BE2C (cell line): ENCODE results near the gene BBOX1.

Source experiments
- DNase-seq: peaks from one replicate; pipeline ENCODE4 v3.0.0-alpha.2; 2020
- H3K27me3 ChIP-seq: fragments of 250-450 bp; sonication (Bioruptor Pico); 2 replicates; pipeline ENCODE4 v1.5.1; 2020; ENCODE audit warnings: mild to moderate bottlenecking
- H3K36me3 ChIP-seq: fragments of 250-450 bp; sonication (Bioruptor Pico); 2 replicates; pipeline ENCODE4 v1.5.1; 2020; ENCODE audit warnings: mild to moderate bottlenecking
- H3K4me1 ChIP-seq: fragments of 250-450 bp; sonication (Bioruptor Pico); 2 replicates; pipeline ENCODE4 v1.5.1; 2020
- H3K4me3 ChIP-seq: 2 replicates; pipeline ENCODE4 v1.5.1; 2011; ENCODE audit warnings: low read depth, low read length
- H3K9me3 ChIP-seq: fragments of 250-450 bp; sonication (Bioruptor Pico); 2 replicates; pipeline ENCODE4 v1.5.1; 2020
- CTCF ChIP-seq: IDR thresholded peaks from 2 replicates; pipeline ENCODE4 v1.5.1; 2012; ENCODE audit warnings: mild to moderate bottlenecking, low read depth, low read length

Gene BBOX1

GRCh38 chr11:27150098-27150497 is 109.5 kb downstream of the BBOX1 start:
- H3K9me3 ChIP-seq: no peaks in the 10 kb centered on the region
- TF ChIP-seq CTCF: no peak
- H3K4me3 ChIP-seq: no peak overlapping the region

GRCh38 chr11:27153136-27153535 is 112.5 kb downstream of the BBOX1 start:
- no peak for TF ChIP-seq CTCF

More at GRCh38 chr11:27150098-27150497, 109.5 kb downstream of the BBOX1 start:
- Histone ChIP-seq H3K27me3 (no peaks in the 10 kb centered on the region), H3K36me3 (no peaks in the 10 kb centered on the region), H3K4me1 (no peaks in the 10 kb centered on the region)
- no peak for DNase-seq

GRCh38 chr11:27158456-27159334 is 118.1 kb downstream of the BBOX1 start:
- no peaks in the 10 kb centered on the region for H3K9me3 ChIP-seq
- H3K27me3 ChIP-seq: no peaks in the 10 kb centered on the region
- no peaks in the 10 kb centered on the region for H3K36me3 ChIP-seq
- peak; percentile 69 for TF ChIP-seq CTCF
- peak; percentile 36 for DNase-seq
- H3K4me1 ChIP-seq: no peaks in the 10 kb centered on the region
- no peak overlapping the region for H3K4me3 ChIP-seq

More at GRCh38 chr11:27153136-27153535, 112.5 kb downstream of the BBOX1 start:
- Histone ChIP-seq H3K9me3 (no peaks in the 10 kb centered on the region), H3K4me3 (no peak overlapping the region), H3K4me1 (no peaks in the 10 kb centered on the region), H3K36me3 (no peaks in the 10 kb centered on the region), H3K27me3 (no peaks in the 10 kb centered on the region)
- no peak for DNase-seq

DNA sequence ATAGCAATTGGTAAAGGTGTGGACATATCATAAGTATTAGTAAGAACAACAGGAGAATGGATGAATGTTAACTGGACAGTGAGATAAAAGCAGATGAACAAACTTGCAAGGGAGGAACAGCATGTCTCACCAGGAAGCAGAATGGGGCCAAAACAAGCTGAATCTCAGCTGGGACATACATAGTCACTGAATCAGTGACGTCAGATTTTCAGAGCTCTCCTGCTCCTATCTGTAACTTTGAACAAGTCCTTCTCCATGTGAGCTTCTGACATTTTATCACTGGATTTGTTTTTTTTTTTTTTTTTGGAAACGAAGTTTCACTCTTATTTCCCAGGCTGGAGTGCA is 118.7 kb downstream of the BBOX1 start:
- H3K27me3 ChIP-seq: no peaks in the 10 kb centered on the region
- no peaks in the 10 kb centered on the region for H3K36me3 ChIP-seq
- no peaks in the 10 kb centered on the region for H3K9me3 ChIP-seq
- DNase-seq: no peak
- H3K4me3 ChIP-seq: no peak overlapping the region
- H3K4me1 ChIP-seq: no peaks in the 10 kb centered on the region
- TF ChIP-seq CTCF: no peak

- no peak for DNase-seq
- TF ChIP-seq CTCF: no peak
- Histone ChIP-seq H3K4me3 (no peak overlapping the region), H3K36me3 (no peaks in the 10 kb centered on the region), H3K9me3 (no peaks in the 10 kb centered on the region), H3K4me1 (no peaks in the 10 kb centered on the region), H3K27me3 (no peaks in the 10 kb centered on the region)
Measured at GRCh38 chr11:27161071-27161470, 120.5 kb downstream of the BBOX1 start.

DNA sequence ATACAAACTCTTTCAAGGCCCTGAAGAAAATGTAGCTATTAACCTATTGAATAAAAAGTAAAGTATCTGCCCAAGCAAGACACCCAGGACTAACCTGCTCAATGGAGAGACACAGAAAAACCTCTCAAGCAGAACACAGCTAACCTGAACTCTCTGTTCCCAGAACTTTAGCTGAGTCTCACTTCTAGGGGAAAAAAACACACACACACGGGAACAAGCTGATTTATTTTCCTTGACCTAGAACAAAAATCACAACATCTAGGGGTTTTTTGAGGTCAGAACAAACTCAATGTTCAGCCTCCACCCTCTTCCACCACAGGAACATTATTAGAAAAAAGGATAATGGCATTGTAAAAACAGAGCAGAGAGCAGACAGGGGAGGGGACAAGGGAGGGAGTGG is 121.6 kb downstream of the BBOX1 start:
- Histone ChIP-seq H3K27me3 (no peaks in the 10 kb centered on the region), H3K4me1 (no peaks in the 10 kb centered on the region), H3K4me3 (no peak overlapping the region), H3K9me3 (no peaks in the 10 kb centered on the region), H3K36me3 (no peaks in the 10 kb centered on the region)
- DNase-seq: no peak
- no peak for TF ChIP-seq CTCF
